NCI-H526 (cell line): ENCODE measurements around the gene NUP160.
"Not testable (repeated sequence)": the region's sequence is repeated elsewhere in the genome, so short reads cannot be mapped to it uniquely, and the experiment has no call there.

Experiments used
- DNase-seq, 2 experiments: peaks; one replicate each; lab custom pipeline; 2025; lab: John Stamatoyannopoulos, UW

The NUP160 gene

GRCh38 chr11:47847892-47848699, at the start of gene NUP160:
NUP160 (minus strand) TSS chr11:47848350; CDS start chr11:47848318, 32 bp downstream.
- peak; percentile 75 to 91 for DNase-seq

GRCh38 chr11:47896199-47896598, 48.0 kb upstream of the NUP160 start:
- DNase-seq, result no peak

- DNase-seq, result no peak
Measured at GRCh38 chr11:47895035-47895434, 46.9 kb upstream of the NUP160 start.

- not testable (repeated sequence) for DNase-seq
Measured at GRCh38 chr11:47892546-47893276, 44.6 kb upstream of the NUP160 start.

DNA sequence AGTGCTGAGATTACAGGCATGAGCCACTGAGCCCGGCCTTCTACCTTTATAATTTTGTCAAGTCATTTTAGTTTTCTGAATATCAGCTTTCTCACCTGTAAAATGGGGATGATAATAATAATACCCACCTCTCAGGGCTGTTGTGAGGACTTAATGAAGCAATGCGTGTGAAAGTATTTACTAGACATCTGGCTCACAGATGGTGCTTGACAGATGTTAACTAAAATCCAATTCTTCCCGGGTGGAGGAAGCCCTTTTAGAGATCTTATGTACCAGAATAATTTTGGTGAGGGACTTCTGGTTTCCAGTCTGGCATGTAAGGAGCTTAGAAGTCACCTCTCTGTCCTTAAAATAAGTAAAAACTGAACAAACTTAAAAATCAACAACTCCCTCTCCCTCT, 43.7 kb upstream of the NUP160 start:
- no peak for DNase-seq

DNA sequence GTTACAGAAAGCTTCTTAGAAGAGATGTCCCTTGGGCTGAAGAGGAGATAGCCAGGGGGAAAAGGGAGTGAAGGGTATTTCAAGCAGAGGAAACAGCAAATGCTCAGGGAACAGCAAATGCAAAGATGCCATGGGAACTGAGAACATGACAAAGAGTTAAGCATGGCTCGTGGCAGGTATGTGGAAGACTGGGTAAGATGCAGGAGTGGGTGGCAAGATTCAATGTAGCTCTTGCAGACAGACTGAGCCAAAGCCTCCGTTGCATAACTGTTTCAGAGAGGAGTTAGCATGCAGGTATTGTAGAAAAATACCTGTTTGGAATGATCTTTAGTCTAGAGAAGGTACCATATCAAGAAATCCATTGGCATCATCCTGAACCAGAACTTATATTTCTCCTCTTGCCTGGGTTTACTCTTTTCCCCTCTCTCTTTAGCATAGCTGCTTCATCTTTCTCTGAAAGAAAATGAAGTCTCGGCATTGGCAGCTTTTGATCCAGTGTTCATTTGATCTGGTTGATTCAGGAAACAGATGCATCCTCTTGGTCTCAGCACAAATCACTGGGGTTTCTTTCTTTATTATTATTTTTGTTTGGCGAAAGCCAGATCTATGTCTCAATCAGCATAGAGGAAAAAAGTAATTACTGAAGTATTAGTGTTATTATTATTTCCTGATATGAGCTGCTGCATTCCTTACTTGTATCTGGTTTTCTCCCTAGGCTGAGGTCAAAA, 41.7 kb upstream of the NUP160 start:
- DNase-seq, result no peak

- DNase-seq, result no peak
Measured at GRCh38 chr11:47887910-47888569, 39.9 kb upstream of the NUP160 start.

GRCh38 chr11:47886096-47886495, 37.9 kb upstream of the NUP160 start:
- DNase-seq, result no peak

- DNase-seq, result not testable (repeated sequence)
Measured at GRCh38 chr11:47882437-47882836, 34.3 kb upstream of the NUP160 start.

GRCh38 chr11:47881145-47881544, 33.0 kb upstream of the NUP160 start:
- no peak for DNase-seq

GRCh38 chr11:47879259-47880158, 31.4 kb upstream of the NUP160 start:
- DNase-seq, result no peak

DNA sequence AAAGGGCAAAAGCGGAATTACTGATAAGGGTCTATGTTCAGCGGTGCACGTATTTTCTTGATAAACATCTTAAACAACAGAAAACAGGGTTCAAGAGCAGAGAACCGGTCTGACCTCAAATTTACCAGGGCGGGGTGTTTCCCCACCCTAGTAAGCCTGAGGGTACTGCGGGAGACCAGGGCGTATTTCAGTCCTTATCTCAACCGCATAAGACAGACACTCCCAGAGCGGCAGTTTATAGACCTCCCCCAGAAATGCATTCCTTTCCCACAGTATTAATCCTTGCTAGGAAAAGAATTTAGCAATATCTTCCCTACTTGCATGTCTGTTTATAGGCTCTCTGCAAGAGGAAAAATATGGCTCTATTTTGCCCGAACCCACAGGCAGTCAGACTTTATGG, 27.7 kb upstream of the NUP160 start:
- not testable (repeated sequence) for DNase-seq

DNA sequence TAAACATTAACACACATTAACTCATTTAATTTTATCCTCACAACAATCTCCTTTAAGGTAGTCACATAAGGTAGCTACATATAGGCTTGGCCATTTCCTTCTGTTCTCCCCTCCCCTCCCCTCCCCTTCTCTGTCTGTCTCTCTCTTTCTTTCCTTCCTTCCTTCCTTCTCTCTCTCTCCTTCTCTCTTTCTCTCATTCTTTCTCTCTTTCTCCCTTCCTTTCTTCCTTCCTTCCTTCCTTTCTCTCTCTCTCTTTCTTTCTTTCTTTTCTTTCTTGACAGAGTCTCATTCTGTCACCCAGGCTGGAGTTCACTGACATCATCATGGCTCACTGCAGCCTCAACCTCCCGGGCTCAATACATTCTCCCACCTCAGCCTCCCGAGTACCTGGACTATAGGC, 22.3 kb upstream of the NUP160 start:
- no peak for DNase-seq

DNA sequence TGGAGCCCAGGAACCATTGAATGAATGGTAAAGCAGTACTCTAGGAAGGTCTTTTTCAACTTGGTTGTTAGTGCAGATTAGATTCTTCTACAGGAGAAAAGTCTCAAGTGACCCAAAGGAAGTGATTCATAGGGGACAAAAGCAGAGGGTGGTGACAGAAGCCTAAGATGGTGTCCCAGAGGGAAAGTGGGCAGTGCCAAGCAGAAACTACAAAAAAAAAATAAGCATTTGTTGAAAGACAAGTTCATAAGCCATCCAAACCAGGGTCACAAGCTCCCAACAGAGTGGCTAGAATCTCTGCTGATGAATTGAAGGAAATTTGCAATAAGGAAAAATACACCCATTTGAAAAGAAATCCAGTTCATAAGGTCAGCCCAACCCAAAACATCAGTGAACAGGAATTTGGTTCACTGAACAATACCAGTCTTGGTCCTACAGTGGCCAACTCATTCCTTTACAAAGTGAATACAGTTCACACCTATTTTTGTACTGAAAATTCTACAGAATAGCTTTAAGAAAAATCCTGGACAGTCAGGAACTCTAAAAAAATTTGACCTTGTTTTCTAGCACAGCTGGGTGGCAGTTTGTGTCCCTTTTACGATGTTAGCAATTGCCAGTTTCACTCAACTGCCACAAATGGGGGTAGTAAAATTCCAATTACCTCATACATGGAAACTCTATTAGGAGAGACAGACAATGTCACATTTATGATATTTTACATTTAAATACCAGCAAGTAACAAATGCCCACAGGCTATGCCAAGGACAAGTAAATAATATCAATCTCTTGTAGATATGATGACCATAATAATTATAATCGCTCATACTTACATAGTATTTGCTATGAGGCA, 21.6 kb upstream of the NUP160 start:
- peak in 1 of 2 experiments; percentile 22 for DNase-seq

DNA sequence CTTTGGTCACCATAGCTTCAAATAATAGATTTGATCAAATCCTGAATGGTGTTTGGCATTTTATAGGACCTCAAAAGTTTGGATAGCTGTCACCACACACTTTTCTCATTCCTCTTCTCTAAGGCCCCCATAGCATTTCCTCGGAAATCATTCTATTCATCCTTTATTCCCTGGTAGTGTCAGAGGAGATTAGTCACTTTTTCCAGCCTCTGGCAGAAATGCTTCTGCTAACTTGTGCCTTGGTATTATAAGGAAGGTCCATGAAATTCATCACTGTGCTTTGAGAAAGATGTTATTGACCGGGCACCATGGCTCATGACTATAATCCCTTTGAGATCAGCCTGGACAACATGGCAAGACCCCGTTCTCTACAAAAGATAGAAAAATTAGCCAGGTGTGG, 19.7 kb upstream of the NUP160 start:
- DNase-seq, result no peak

GRCh38 chr11:47866892-47867291, 18.7 kb upstream of the NUP160 start:
- DNase-seq, result not testable (repeated sequence)

DNA sequence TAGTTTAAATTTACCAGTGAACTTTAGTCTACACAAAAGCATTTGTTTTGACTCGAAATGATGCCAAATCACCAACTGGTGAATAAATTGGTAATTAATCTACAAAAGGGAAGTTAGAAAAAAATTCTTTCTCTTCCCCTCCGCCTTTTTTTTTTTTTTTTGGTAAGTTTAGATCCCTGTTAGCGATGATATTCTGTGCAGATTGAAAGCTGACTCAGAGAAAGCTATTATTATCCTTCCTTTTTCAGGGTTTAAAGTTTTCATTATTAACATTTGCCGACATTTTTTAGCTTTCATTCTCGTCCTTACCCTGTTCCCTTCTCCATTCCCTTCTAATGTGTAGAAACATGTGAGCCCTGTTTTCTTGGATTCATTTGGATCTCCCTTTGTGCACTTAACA, 16.8 kb upstream of the NUP160 start:
- no peak for DNase-seq

- DNase-seq, result no peak
Measured at GRCh38 chr11:47863898-47864430, 15.8 kb upstream of the NUP160 start.

GRCh38 chr11:47863189-47863897, 15.2 kb upstream of the NUP160 start:
- no peak for DNase-seq
